Measurements from ENCODE around the gene PRRT1B. TPM values are rescaled to one million over a fixed set of nuclear protein-coding genes. Genes with fewer than 3 reads are reported as not detected.

Gene PRRT1B
- total RNA-seq, 1 donor from 2014 or later: not detected

DNA sequence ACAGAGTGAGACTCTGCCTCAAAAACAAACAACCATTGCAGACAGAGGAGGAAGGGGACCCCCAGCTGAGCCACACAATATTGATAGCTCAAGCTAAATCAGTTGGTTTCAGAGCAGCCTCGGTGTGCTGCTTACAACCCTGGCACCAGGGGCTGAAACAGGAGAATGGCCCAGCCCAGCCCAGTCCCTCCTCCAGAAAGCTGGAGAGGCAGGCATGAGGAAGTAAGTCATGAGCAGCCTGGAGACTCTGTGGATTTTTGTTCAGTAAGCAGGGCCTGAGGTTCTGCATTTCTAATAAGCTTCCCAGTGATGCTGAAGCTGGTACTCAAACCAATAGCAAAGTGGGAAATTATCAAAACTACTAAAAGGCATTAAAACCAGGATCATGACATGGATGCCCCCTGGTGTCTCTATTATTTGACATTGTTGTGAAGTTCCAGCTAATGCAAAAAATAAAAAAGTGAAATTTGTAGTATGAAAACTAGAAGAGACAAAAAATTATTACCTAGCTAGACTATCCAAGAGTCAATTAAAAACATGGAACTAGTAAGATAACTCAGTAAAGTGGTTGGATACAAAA lies 14.2 kb downstream of the PRRT1B start:
- Histone ChIP-seq H3K27me3 (ENCODE audit: control insufficient read depth in 3 of 3, insufficient read depth in 3 of 3, low read length in 3 of 3) (peaks cover 15 to 18% (median 16%) of the 10 kb centered on the region in 3 donors), H3K9me3 (ENCODE audit: control insufficient read depth in 3 of 3, low read length in 3 of 3) (peaks cover 0 to 3% (median 0%) of the 10 kb centered on the region in 3 donors), H3K9ac (ENCODE audit: low read depth in 1 of 3, low read length in 3 of 3) (no peak overlapping the region), H3K27ac (ENCODE audit: low read depth, low read length) (no peak overlapping the region), H3K4me3 (ENCODE audit: low read length in 3 of 3) (no peak overlapping the region), H3K4me1 (ENCODE audit: control insufficient read depth in 3 of 3, insufficient read depth in 3 of 3, low read length in 3 of 3) (no peaks in the 10 kb centered on the region), H3K36me3 (ENCODE audit: control insufficient read depth in 3 of 3, insufficient read depth in 3 of 3, low read length in 3 of 3) (no peaks in the 10 kb centered on the region)

DNA sequence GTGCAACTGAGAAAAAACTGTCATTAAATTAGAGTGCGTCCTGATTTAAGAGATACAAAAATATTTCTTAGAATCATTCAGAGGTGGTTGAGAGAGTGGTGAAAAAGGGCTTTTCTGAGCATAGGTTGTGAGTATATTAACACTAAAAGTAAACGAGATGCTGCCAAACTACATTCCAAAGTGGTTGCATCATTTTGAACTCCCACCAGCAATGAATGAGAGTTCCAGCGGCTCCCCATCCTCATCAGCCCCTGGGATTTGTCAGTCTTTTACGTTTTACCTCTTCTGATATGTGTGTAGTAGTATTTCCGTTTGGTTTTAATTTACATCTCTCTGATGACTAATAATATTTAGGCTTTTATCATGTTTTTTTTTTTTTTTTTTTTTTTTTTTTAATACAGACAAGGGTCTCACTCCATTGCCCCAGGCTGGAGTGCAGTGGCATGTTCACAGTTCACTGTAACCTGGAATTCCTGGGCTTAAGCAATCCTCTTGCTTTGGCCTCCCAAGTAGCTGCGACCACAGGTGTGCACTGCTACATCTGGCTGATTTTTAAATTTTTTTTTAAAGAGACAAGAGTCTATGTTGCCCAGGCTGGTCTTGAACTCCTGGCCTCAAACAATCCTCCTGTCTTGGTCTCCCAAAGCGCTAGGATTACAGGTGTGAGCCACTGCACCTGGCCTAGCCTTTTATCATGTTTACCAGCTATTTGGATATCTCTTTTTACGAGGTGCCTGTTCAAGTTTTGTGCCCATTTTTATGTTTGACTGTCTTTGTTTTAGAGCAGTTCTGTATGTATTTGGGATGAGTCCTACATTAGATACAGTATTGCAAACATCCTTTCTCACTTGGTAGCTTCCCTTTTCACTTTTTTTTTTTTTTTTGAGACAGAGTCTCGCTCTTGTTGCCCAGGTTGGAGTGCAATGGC lies 17.0 kb downstream of the PRRT1B start:
- Histone ChIP-seq H3K4me3 (ENCODE audit: low read length in 3 of 3) (no peak overlapping the region), H3K27me3 (ENCODE audit: control insufficient read depth in 3 of 3, insufficient read depth in 3 of 3, low read length in 3 of 3) (no peaks in the 10 kb centered on the region), H3K9ac (ENCODE audit: low read depth in 1 of 3, low read length in 3 of 3) (no peak overlapping the region), H3K36me3 (ENCODE audit: control insufficient read depth in 3 of 3, insufficient read depth in 3 of 3, low read length in 3 of 3) (no peaks in the 10 kb centered on the region), H3K9me3 (ENCODE audit: control insufficient read depth in 3 of 3, low read length in 3 of 3) (peaks cover 0 to 3% (median 0%) of the 10 kb centered on the region in 3 donors), H3K4me1 (ENCODE audit: control insufficient read depth in 3 of 3, insufficient read depth in 3 of 3, low read length in 3 of 3) (no peaks in the 10 kb centered on the region), H3K27ac (ENCODE audit: low read depth, low read length) (no peak overlapping the region)

DNA sequence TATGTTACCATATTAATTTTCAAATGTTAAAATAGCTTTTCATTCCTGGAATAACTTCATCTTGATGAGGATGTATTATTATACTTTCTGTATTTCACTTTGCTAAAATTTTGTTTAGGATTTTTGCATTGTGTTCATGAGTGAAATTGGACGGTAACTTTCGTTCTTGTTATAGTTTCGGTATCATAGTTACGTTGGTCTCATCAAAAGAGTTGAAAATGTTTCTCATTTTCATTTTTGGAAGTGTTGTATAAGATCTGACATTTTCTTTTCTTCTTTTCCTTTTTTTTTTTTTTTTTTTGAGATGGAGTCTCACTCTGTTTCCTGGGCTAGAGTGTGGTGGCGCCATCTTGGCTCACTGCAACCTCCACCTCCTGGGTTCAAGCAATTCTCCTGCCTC lies 20.0 kb downstream of the PRRT1B start:
- Histone ChIP-seq H3K36me3 (ENCODE audit: control insufficient read depth in 3 of 3, insufficient read depth in 3 of 3, low read length in 3 of 3) (peaks cover 0 to 4% (median 2%) of the 10 kb centered on the region in 3 donors), H3K27ac (ENCODE audit: low read depth, low read length) (no peak overlapping the region), H3K4me3 (ENCODE audit: low read length in 3 of 3) (no peak overlapping the region), H3K4me1 (ENCODE audit: control insufficient read depth in 3 of 3, insufficient read depth in 3 of 3, low read length in 3 of 3) (no peaks in the 10 kb centered on the region), H3K9ac (ENCODE audit: low read depth in 1 of 3, low read length in 3 of 3) (no peak overlapping the region), H3K27me3 (ENCODE audit: control insufficient read depth in 3 of 3, insufficient read depth in 3 of 3, low read length in 3 of 3) (no peaks in the 10 kb centered on the region), H3K9me3 (ENCODE audit: control insufficient read depth in 3 of 3, low read length in 3 of 3) (peaks cover 0 to 3% (median 0%) of the 10 kb centered on the region in 3 donors)

- Histone ChIP-seq H3K27me3 (ENCODE audit: control insufficient read depth in 3 of 3, insufficient read depth in 3 of 3, low read length in 3 of 3) (no peaks in the 10 kb centered on the region), H3K27ac (ENCODE audit: low read depth, low read length) (no peak overlapping the region), H3K4me3 (ENCODE audit: low read length in 3 of 3) (no peak overlapping the region)
Observed at GRCh38 chr9:131566158-131566557, 20.8 kb downstream of the PRRT1B start.

GRCh38 chr9:131567910-131568309 lies 22.6 kb downstream of the PRRT1B start:
- H3K27me3 ChIP-seq (ENCODE audit: control insufficient read depth in 3 of 3, insufficient read depth in 3 of 3, low read length in 3 of 3): no peaks in the 10 kb centered on the region
- no peaks in the 10 kb centered on the region for H3K4me1 ChIP-seq (ENCODE audit: control insufficient read depth in 3 of 3, insufficient read depth in 3 of 3, low read length in 3 of 3)
- no peak overlapping the region for H3K27ac ChIP-seq (ENCODE audit: low read depth, low read length)
- H3K9ac ChIP-seq (ENCODE audit: low read depth in 1 of 3, low read length in 3 of 3): no peak overlapping the region
- no peak overlapping the region for H3K4me3 ChIP-seq (ENCODE audit: low read length in 3 of 3)
- no peaks in the 10 kb centered on the region for H3K9me3 ChIP-seq (ENCODE audit: control insufficient read depth in 3 of 3, low read length in 3 of 3)
- H3K36me3 ChIP-seq (ENCODE audit: control insufficient read depth in 3 of 3, insufficient read depth in 3 of 3, low read length in 3 of 3): peaks cover 7 to 14% (median 8%) of the 10 kb centered on the region in 3 donors

More at GRCh38 chr9:131566158-131566557, 20.8 kb downstream of the PRRT1B start:
- H3K36me3 ChIP-seq (ENCODE audit: control insufficient read depth in 3 of 3, insufficient read depth in 3 of 3, low read length in 3 of 3): peaks cover 2 to 7% (median 2%) of the 10 kb centered on the region in 3 donors
- H3K9ac ChIP-seq (ENCODE audit: low read depth in 1 of 3, low read length in 3 of 3): no peak overlapping the region
- peaks cover 0 to 3% (median 0%) of the 10 kb centered on the region in 3 donors for H3K9me3 ChIP-seq (ENCODE audit: control insufficient read depth in 3 of 3, low read length in 3 of 3)
- no peaks in the 10 kb centered on the region for H3K4me1 ChIP-seq (ENCODE audit: control insufficient read depth in 3 of 3, insufficient read depth in 3 of 3, low read length in 3 of 3)

GRCh38 chr9:131574730-131575640 lies 29.7 kb downstream of the PRRT1B start:
- no peak overlapping the region for H3K27ac ChIP-seq (ENCODE audit: low read depth, low read length)
- no peak overlapping the region for H3K4me3 ChIP-seq (ENCODE audit: low read length in 3 of 3)
- no peaks in the 10 kb centered on the region for H3K27me3 ChIP-seq (ENCODE audit: control insufficient read depth in 3 of 3, insufficient read depth in 3 of 3, low read length in 3 of 3)
- no peak overlapping the region for H3K9ac ChIP-seq (ENCODE audit: low read depth in 1 of 3, low read length in 3 of 3)
- no peaks in the 10 kb centered on the region for H3K9me3 ChIP-seq (ENCODE audit: control insufficient read depth in 3 of 3, low read length in 3 of 3)
- peaks cover 30 to 51% (median 39%) of the 10 kb centered on the region in 3 donors for H3K36me3 ChIP-seq (ENCODE audit: control insufficient read depth in 3 of 3, insufficient read depth in 3 of 3, low read length in 3 of 3)
- peaks cover 2 to 6% (median 5%) of the 10 kb centered on the region in 3 donors for H3K4me1 ChIP-seq (ENCODE audit: control insufficient read depth in 3 of 3, insufficient read depth in 3 of 3, low read length in 3 of 3)

GRCh38 chr9:131575946-131576853 lies 30.9 kb downstream of the PRRT1B start:
- Histone ChIP-seq H3K27ac (ENCODE audit: low read depth, low read length) (no peak overlapping the region), H3K9ac (ENCODE audit: low read depth in 1 of 3, low read length in 3 of 3) (no peak overlapping the region), H3K9me3 (ENCODE audit: control insufficient read depth in 3 of 3, low read length in 3 of 3) (no peaks in the 10 kb centered on the region), H3K4me1 (ENCODE audit: control insufficient read depth in 3 of 3, insufficient read depth in 3 of 3, low read length in 3 of 3) (peaks cover 2 to 11% (median 9%) of the 10 kb centered on the region in 3 donors), H3K4me3 (ENCODE audit: low read length in 3 of 3) (no peak overlapping the region), H3K27me3 (ENCODE audit: control insufficient read depth in 3 of 3, insufficient read depth in 3 of 3, low read length in 3 of 3) (no peaks in the 10 kb centered on the region), H3K36me3 (ENCODE audit: control insufficient read depth in 3 of 3, insufficient read depth in 3 of 3, low read length in 3 of 3) (peaks cover 35 to 53% (median 43%) of the 10 kb centered on the region in 3 donors)

DNA sequence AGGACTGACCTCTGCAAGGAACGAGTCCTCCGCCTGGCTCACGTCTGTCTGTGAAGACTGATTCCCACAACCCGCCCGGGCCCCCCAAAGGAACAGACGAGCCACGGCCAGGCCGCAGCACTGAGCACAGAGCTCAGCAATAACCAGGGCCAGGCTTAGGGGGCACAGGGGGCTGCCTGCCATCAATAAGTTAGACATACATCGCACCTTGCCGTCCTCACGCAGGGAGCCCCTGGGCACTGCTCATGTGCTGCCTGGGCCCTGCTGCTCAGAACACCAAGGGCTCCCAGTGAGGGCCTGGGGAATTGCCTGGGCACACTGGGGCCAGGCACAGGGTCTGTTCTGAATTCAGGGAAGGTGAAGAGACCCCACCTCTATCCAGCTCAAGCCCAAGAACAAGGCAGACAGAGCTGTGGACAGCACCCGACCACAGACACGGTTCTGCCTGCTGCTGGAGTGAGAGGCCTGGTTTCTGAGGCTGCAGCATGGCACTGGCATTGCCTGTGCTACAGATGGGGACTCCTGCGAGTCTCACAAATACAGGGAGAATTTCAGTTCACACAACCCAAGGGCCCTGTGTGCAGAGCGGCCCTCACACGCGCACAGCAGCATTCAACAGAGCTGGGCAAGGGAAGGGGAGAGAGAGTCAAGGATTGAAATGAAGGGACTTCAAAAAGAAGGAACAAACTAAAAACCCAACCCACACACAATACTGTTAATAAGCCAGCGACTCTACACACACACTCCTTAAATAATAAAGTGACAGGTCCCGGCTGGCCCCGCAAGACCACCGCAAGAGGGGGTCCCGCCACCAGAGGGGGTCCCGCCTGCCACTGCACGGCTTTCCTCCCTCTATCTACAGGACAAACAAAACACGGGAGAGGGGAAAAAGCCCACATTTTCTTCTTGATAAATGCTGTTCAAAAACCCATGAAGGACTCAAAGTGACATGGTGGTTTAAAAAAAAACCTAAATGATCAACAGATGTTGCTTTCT lies 32.0 kb downstream of the PRRT1B start:
- no peaks in the 10 kb centered on the region for H3K9me3 ChIP-seq (ENCODE audit: control insufficient read depth in 3 of 3, low read length in 3 of 3)
- H3K36me3 ChIP-seq (ENCODE audit: control insufficient read depth in 3 of 3, insufficient read depth in 3 of 3, low read length in 3 of 3): peaks cover 40 to 59% (median 45%) of the 10 kb centered on the region in 3 donors
- H3K4me3 ChIP-seq (ENCODE audit: low read length in 3 of 3): no peak overlapping the region
- no peak overlapping the region for H3K27ac ChIP-seq (ENCODE audit: low read depth, low read length)
- H3K4me1 ChIP-seq (ENCODE audit: control insufficient read depth in 3 of 3, insufficient read depth in 3 of 3, low read length in 3 of 3): peaks cover 2 to 11% (median 9%) of the 10 kb centered on the region in 3 donors
- H3K27me3 ChIP-seq (ENCODE audit: control insufficient read depth in 3 of 3, insufficient read depth in 3 of 3, low read length in 3 of 3): no peaks in the 10 kb centered on the region
- no peak overlapping the region for H3K9ac ChIP-seq (ENCODE audit: low read depth in 1 of 3, low read length in 3 of 3)

Data from skeletal muscle tissue (tissue), 4 donors.